CD8-positive, alpha-beta memory T cell (primary cell): Measurements from ENCODE around the gene ENTREP1. TPM values are rescaled to one million over a fixed set of nuclear protein-coding genes. Genes with fewer than 3 reads are reported as not detected.

Experiments
- CTCF ChIA-PET: fragments of 350-600 bp; sonication (Branson Sonifier 250); formaldehyde crosslinking; loops from one replicate; lab custom pipeline; 2021; ENCODE audit warnings: antibody characterized with exemption; lab: Charles Lee
- POLR2A ChIA-PET: fragments of 350-600 bp; sonication (Branson Sonifier 250); formaldehyde crosslinking; loops from one replicate; lab custom pipeline; 2021; ENCODE audit warnings: antibody characterized with exemption; lab: Charles Lee
- DNase-seq, 5 donors: peaks; one replicate each; pipeline versions ENCODE4 v3.0.0 to v3.0.0-alpha.2; 2020 to 2022; ENCODE audit warnings: mixed read lengths in 1 of 5
- H3K27ac ChIP-seq: one replicate; pipeline ENCODE4 v1.7.0; 2013; ENCODE audit warnings: low read depth, mild to moderate bottlenecking, low read length, moderate library complexity
- H3K27me3 ChIP-seq: 2 replicates; pipeline ENCODE4 v1.7.0; 2013; ENCODE audit warnings: low read length, mild to moderate bottlenecking; ENCODE audit not compliant: insufficient read depth, poor library complexity, severe bottlenecking
- H3K36me3 ChIP-seq: 2 replicates; pipeline ENCODE4 v1.7.0; 2013; ENCODE audit warnings: mild to moderate bottlenecking, low read length, moderate library complexity; ENCODE audit not compliant: insufficient read depth
- H3K4me1 ChIP-seq: 2 replicates; pipeline ENCODE4 v1.7.0; 2013; ENCODE audit warnings: mild to moderate bottlenecking, low read length, moderate library complexity; ENCODE audit not compliant: insufficient read depth
- H3K4me3 ChIP-seq: 2 replicates; pipeline ENCODE4 v1.7.0; 2013; ENCODE audit warnings: mild to moderate bottlenecking, low read length
- H3K9me3 ChIP-seq: 2 replicates; pipeline ENCODE4 v1.7.0; 2013; ENCODE audit warnings: mild to moderate bottlenecking, low read length
- H3K27ac Mint-ChIP-seq, 8 donors: one replicate each; pipeline ENCODE4 v1.8.0; 2020 to 2021; ENCODE audit warnings: mixed read lengths in 8 of 8, mild to moderate bottlenecking in 6 of 8, inconsistent platforms in 3 of 8, moderate library complexity in 3 of 8
- H3K27me3 Mint-ChIP-seq, 2 donors: one replicate each; pipeline ENCODE4 v1.8.0; 2020 to 2021; ENCODE audit warnings: mixed read lengths in 2 of 2, mild to moderate bottlenecking in 1 of 2, moderate library complexity in 1 of 2
- H3K36me3 Mint-ChIP-seq, 3 donors: one replicate each; pipeline ENCODE4 v1.8.0; 2020 to 2021; ENCODE audit warnings: mixed read lengths in 3 of 3, inconsistent platforms in 1 of 3, mild to moderate bottlenecking in 1 of 3
- H3K4me1 Mint-ChIP-seq, 3 donors: one replicate each; pipeline ENCODE4 v1.8.0; 2020 to 2021; ENCODE audit warnings: mixed read lengths in 3 of 3, inconsistent platforms in 1 of 3, mild to moderate bottlenecking in 1 of 3
- H3K4me3 Mint-ChIP-seq, 7 donors: one replicate each; pipeline ENCODE4 v1.8.0; 2020 to 2021; ENCODE audit warnings: mixed read lengths in 7 of 7, mild to moderate bottlenecking in 6 of 7, moderate library complexity in 4 of 7, inconsistent platforms in 2 of 7
- H3K9me3 Mint-ChIP-seq, 5 donors: one replicate each; pipeline ENCODE4 v1.8.0; 2020 to 2022; ENCODE audit warnings: mixed read lengths in 5 of 5, mild to moderate bottlenecking in 3 of 5, moderate library complexity in 2 of 5, inconsistent platforms in 1 of 5
- polyA plus RNA-seq: library from polyadenylated mRNA; unstranded; fragments of 300-500 nt; fragmentation: Illumina TruSeq; gene quantifications from one replicate; pipeline ENCODE4 v1.2.3, GENCODE V29; 2021
- total RNA-seq, 2 experiments: library from RNA; stranded (reverse); gene quantifications; one replicate each; pipeline ENCODE4 v1.2.3, GENCODE V29; 2021

ENTREP1 gene
- total and polyA plus RNA-seq, 3 experiments from 2014 or later = not detected

DNA sequence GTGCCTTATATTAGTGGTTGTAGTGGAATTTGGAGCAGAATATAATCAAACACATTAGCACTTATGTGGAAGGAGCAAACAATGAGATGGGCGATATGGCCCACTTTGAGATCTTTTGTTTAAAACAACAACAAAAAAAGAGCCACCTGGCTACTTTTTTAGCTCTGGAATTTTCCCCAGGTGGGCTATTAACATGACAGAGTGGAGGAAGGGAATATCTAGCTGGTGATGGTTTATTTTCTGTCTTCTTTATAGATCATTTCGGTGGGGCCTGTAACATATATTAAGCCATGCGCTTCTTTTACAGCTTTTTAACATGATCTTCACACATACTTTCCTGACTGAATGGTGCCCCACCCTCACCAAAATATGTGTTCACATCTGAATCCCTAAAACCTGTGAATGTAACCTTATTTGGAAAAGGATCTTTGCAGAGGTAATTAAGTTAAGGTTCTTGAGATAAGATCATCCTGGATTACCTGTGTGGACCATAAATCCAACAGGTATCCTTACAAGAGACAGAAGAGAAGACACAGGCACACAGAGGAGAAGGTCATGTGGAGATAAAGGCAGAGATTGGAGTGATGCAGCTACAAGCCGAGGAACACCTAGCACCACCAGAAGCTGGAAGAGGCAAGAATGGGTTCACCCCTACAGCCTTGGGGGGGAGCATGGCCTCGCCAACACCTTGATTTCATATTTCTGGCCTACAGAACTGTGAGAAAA, 16.6 kb upstream of the ENTREP1 start:
- DNase-seq = no peak
- H3K36me3 Mint-ChIP-seq = peaks cover 0 to 3% (median 0%) of the 10 kb centered on the region in 3 donors
- no peaks in the 10 kb centered on the region for H3K4me1 Mint-ChIP-seq
- H3K4me3 Mint-ChIP-seq = no peak overlapping the region
- no peaks in the 10 kb centered on the region for H3K36me3 ChIP-seq
- no peak overlapping the region for H3K27ac Mint-ChIP-seq
- no peaks in the 10 kb centered on the region for H3K27me3 ChIP-seq
- ChIA-PET POLR2A (no interaction called here), CTCF (no interaction called here)
- no peak overlapping the region for H3K4me3 ChIP-seq
- peaks cover 2 to 18% of the 10 kb centered on the region in 2 donors for H3K27me3 Mint-ChIP-seq
- no peak overlapping the region for H3K27ac ChIP-seq
- no peaks in the 10 kb centered on the region for H3K4me1 ChIP-seq
- H3K9me3 Mint-ChIP-seq = peaks cover 3 to 13% (median 10%) of the 10 kb centered on the region in 5 donors
- H3K9me3 ChIP-seq = no peaks in the 10 kb centered on the region

DNA sequence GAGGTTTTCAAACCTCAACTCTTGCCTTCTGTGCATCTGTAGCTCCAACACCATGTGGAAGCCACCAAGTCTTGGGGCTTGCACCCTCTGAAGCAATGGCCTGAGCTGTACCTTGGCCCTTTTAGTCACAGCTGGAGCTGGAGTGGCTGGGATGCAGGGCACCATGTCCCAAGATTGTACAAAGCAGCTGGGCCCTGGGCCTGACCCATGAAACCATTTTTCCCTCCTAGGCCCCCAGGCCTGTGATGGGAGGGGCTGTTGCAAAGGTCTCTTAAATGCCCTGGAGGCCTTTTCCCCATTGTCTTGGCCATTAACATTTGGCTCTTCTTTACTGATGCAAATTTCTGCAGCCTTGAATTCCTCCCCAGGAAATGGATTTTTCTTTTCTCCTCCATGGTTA, 11.8 kb upstream of the ENTREP1 start:
- H3K27ac ChIP-seq = no peak overlapping the region
- H3K9me3 ChIP-seq = no peaks in the 10 kb centered on the region
- no peaks in the 10 kb centered on the region for H3K4me1 Mint-ChIP-seq
- no peaks in the 10 kb centered on the region for H3K27me3 ChIP-seq
- H3K4me3 Mint-ChIP-seq = no peak overlapping the region
- peaks cover 12 to 20% of the 10 kb centered on the region in 2 donors for H3K27me3 Mint-ChIP-seq
- H3K36me3 Mint-ChIP-seq = peaks cover 0 to 7% (median 0%) of the 10 kb centered on the region in 3 donors
- DNase-seq = no peak
- H3K36me3 ChIP-seq = no peaks in the 10 kb centered on the region
- H3K4me1 ChIP-seq = no peaks in the 10 kb centered on the region
- ChIA-PET CTCF (no interaction called here), POLR2A (no interaction called here)
- no peak overlapping the region for H3K4me3 ChIP-seq
- peaks cover 7 to 23% (median 20%) of the 10 kb centered on the region in 5 donors for H3K9me3 Mint-ChIP-seq
- no peak overlapping the region for H3K27ac Mint-ChIP-seq

DNA sequence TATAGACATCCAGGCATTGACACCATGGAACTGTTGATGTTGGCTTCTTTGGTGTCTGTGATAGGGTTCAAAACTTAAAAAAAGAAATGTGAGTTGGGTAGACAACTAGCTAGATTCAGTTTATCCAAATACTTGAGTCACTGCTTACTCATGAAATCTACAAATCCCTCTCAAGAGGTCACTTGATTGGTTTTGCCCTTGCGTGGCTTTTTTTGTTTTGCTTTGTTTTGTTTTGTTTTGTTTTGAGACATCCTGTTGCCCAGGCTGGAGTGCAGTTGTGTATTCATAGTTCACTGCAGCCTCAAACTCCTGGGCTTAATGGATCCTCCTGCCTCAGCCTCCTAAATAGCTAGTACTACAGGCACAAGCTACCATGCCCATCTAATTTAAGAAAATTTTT, 10.5 kb upstream of the ENTREP1 start:
- no peaks in the 10 kb centered on the region for H3K4me1 Mint-ChIP-seq
- POLR2A ChIA-PET = no interaction called here
- Histone ChIP-seq H3K4me3 (no peak overlapping the region), H3K27me3 (no peaks in the 10 kb centered on the region), H3K4me1 (no peaks in the 10 kb centered on the region), H3K9me3 (no peaks in the 10 kb centered on the region), H3K27ac (no peak overlapping the region), H3K36me3 (no peaks in the 10 kb centered on the region)
- peaks cover 0 to 7% (median 0%) of the 10 kb centered on the region in 3 donors for H3K36me3 Mint-ChIP-seq
- H3K4me3 Mint-ChIP-seq = no peak overlapping the region
- DNase-seq = no peak
- CTCF ChIA-PET = no interaction called here
- no peak overlapping the region for H3K27ac Mint-ChIP-seq
- peaks cover 7 to 23% (median 20%) of the 10 kb centered on the region in 5 donors for H3K9me3 Mint-ChIP-seq
- peaks cover 14 to 20% of the 10 kb centered on the region in 2 donors for H3K27me3 Mint-ChIP-seq

DNA sequence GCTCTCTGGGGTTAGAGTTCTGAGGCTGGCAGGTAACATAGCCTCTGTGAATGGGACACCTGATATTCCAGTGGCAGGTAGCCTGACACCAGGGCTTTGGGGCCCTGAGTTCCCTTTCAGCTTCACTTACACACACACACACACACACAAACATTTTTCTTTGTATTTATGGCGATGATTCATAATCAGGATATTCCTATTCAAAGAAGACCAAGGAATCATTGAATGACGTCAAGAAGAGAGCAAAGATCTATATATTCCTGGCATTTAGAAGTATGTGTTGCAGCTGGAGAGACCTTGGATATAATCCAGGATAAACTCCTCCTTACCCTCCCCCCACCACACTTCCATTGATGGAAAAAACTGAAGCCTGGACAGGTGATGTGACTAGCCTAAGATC, 7.9 kb upstream of the ENTREP1 start:
- peaks cover 19% of the 10 kb centered on the region in 2 donors for H3K27me3 Mint-ChIP-seq
- H3K4me1 Mint-ChIP-seq = no peaks in the 10 kb centered on the region
- H3K4me1 ChIP-seq = no peaks in the 10 kb centered on the region
- ChIA-PET CTCF (no interaction called here), POLR2A (no interaction called here)
- no peak overlapping the region for H3K4me3 ChIP-seq
- no peaks in the 10 kb centered on the region for H3K27me3 ChIP-seq
- no peak overlapping the region for H3K4me3 Mint-ChIP-seq
- no peak overlapping the region for H3K27ac ChIP-seq
- no peaks in the 10 kb centered on the region for H3K36me3 ChIP-seq
- H3K9me3 ChIP-seq = no peaks in the 10 kb centered on the region
- DNase-seq = no peak
- peaks cover 5 to 20% (median 16%) of the 10 kb centered on the region in 5 donors for H3K9me3 Mint-ChIP-seq
- H3K36me3 Mint-ChIP-seq = peaks cover 0 to 5% (median 0%) of the 10 kb centered on the region in 3 donors
- no peak overlapping the region for H3K27ac Mint-ChIP-seq

DNA sequence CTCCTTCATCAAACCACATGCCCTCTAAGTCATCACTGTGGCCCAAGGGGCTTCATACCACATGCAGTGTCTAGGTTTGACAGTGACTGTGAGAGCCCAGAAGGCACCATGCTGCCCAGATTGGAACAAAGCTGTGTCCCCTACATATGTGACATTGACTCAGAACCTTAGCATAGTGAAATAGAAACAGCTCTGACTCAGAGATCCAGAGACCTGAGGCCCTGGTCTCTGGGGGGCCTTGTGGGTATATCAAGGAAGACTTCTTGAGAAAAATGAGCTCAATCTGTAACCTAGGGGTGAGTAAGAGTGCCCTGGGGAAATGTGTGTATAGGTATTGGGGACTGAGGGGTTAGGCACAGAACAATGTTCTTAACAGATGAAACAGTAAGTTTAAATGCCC, 7.1 kb upstream of the ENTREP1 start:
- Mint-ChIP-seq H3K9me3 (peaks cover 4 to 14% (median 12%) of the 10 kb centered on the region in 5 donors), H3K36me3 (peaks cover 0 to 4% (median 0%) of the 10 kb centered on the region in 3 donors), H3K27me3 (peaks cover 19% of the 10 kb centered on the region in 2 donors), H3K4me3 (no peak overlapping the region), H3K4me1 (no peaks in the 10 kb centered on the region), H3K27ac (no peak overlapping the region)
- no peaks in the 10 kb centered on the region for H3K36me3 ChIP-seq
- POLR2A ChIA-PET = no interaction called here
- no peak overlapping the region for H3K4me3 ChIP-seq
- H3K9me3 ChIP-seq = no peaks in the 10 kb centered on the region
- H3K27me3 ChIP-seq = no peaks in the 10 kb centered on the region
- DNase-seq = no peak
- H3K4me1 ChIP-seq = no peaks in the 10 kb centered on the region
- H3K27ac ChIP-seq = no peak overlapping the region
- CTCF ChIA-PET = no interaction called here

DNA sequence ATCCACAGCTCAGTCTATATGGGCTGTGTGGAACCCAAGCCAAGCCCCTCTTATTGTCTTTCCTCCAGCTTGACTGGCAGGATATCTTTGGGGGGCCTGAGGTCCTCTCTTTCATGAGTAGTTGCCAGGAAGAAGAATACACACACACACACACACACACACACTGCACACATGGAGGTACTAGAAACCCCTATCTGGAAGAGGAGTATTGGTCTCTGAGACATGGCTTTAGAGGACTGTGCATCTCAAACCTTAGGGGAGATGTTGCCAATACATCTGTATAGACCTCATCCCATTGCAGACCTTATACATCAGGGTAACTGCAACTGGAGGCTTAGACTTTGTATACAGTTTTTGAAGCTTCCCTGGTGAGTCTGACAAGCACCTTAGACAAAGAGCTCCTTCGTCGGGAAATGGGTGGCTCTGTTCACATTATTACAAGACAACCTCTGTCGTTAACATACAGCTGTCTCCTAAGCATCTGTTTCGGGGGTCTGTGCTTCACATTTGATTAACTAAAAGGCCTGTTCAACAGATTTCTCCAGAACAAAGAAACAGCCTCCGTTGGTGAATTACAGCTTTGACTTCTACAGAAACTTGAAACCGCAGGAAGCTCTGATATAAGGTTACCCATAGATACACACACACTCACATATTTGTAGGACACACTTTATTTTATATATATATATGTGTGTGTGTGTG, 5.5 kb upstream of the ENTREP1 start:
- no peak overlapping the region for H3K27ac Mint-ChIP-seq

DNA sequence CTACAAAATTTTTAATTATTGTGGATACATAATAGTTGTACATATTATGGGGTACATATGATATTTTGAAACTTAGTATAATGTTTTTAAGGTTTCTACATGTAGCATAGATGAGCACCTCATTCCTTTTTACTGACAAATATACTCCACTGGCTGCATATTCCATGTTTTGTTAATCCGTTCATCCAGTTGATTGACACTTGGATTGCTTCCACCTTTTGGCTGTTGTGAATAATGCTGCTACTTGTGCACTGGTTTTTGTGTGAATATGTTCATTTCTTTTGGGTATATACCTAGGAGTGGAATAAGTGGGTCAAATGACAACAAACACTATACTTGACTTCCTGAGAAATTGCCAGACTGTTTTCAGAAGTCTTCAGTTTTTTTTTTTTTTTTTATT, 2.8 kb upstream of the ENTREP1 start:
- no peaks in the 10 kb centered on the region for H3K27me3 ChIP-seq
- no peak for DNase-seq
- Mint-ChIP-seq H3K9me3 (peaks cover 0 to 4% (median 0%) of the 10 kb centered on the region in 5 donors), H3K4me3 (no peak overlapping the region), H3K27ac (no peak overlapping the region), H3K36me3 (no peaks in the 10 kb centered on the region), H3K27me3 (peaks cover 31 to 44% of the 10 kb centered on the region in 2 donors), H3K4me1 (peaks cover 0 to 6% (median 0%) of the 10 kb centered on the region in 3 donors)
- POLR2A ChIA-PET = no interaction called here
- H3K4me3 ChIP-seq = no peak overlapping the region
- CTCF ChIA-PET = no interaction called here
- no peaks in the 10 kb centered on the region for H3K4me1 ChIP-seq
- H3K9me3 ChIP-seq = no peaks in the 10 kb centered on the region
- no peaks in the 10 kb centered on the region for H3K36me3 ChIP-seq
- H3K27ac ChIP-seq = no peak overlapping the region

More for the DNA sequence above, 5.5 kb upstream of the ENTREP1 start:
- H3K4me1 ChIP-seq = no peaks in the 10 kb centered on the region
- no peaks in the 10 kb centered on the region for H3K27me3 ChIP-seq
- ChIA-PET CTCF (no interaction called here), POLR2A (no interaction called here)
- peaks cover 28 to 29% of the 10 kb centered on the region in 2 donors for H3K27me3 Mint-ChIP-seq
- H3K4me3 ChIP-seq = no peak overlapping the region
- no peak for DNase-seq
- H3K9me3 Mint-ChIP-seq = peaks cover 0 to 4% (median 2%) of the 10 kb centered on the region in 5 donors
- H3K4me1 Mint-ChIP-seq = no peaks in the 10 kb centered on the region
- no peaks in the 10 kb centered on the region for H3K9me3 ChIP-seq
- H3K27ac ChIP-seq = no peak overlapping the region
- H3K36me3 ChIP-seq = no peaks in the 10 kb centered on the region
- H3K4me3 Mint-ChIP-seq = no peak overlapping the region
- H3K36me3 Mint-ChIP-seq = peaks cover 0 to 4% (median 0%) of the 10 kb centered on the region in 3 donors

DNA sequence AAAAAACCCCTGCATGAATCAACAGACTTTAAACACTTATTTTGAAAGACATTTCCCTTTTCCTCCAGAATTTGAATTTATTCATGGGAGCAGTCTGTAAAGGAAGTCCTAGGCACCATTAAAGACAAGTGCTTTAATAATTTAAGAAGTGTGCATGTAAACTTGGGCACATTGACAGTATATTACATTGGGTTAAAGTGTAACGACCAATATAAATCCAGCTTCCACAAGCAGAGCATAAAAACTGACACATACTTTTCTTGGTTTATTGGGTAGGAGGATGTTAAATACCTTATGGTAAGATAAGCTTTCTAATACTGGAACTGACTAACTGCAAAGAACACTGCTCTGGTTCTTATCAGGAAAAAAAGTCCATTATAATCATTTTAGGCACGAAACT, 1.2 kb upstream of the ENTREP1 start:
- Mint-ChIP-seq H3K4me3 (no peak overlapping the region), H3K27ac (no peak overlapping the region), H3K9me3 (peaks cover 0 to 4% (median 0%) of the 10 kb centered on the region in 5 donors), H3K27me3 (peaks cover 30 to 42% of the 10 kb centered on the region in 2 donors), H3K36me3 (no peaks in the 10 kb centered on the region), H3K4me1 (peaks cover 0 to 6% (median 0%) of the 10 kb centered on the region in 3 donors)
- Histone ChIP-seq H3K27ac (no peak overlapping the region), H3K4me3 (no peak overlapping the region), H3K9me3 (no peaks in the 10 kb centered on the region), H3K27me3 (no peaks in the 10 kb centered on the region), H3K36me3 (no peaks in the 10 kb centered on the region), H3K4me1 (no peaks in the 10 kb centered on the region)
- POLR2A ChIA-PET = no interaction called here
- no peak for DNase-seq
- CTCF ChIA-PET = no interaction called here
